Transverse colon (tissue), 3 donors: ENCODE measurements around the gene CMTM1.

Source experiments
- EP300 ChIP-seq: sonication (generic); formaldehyde crosslinking; IDR thresholded peaks from one replicate; pipeline ENCODE4 v1.6.1; 2017; ENCODE audit warnings: antibody characterized with exemption, low read depth
- POLR2A ChIP-seq: fragments of 450-650 bp; IDR thresholded peaks from one replicate; pipeline ENCODE4 v1.6.1; 2016; ENCODE audit warnings: antibody characterized with exemption, mild to moderate bottlenecking, moderate library complexity
- TF ChIP-seq, protein P1 (sequence below), 5 experiments: fragments of 200-600 bp in 3 of 5; fragments of 450-650 bp in 2 of 5; sonication (generic) in 3 of 5; IDR thresholded peaks; 1 replicate in 2 of 5; 2 replicates in 3 of 5; pipeline ENCODE4 v1.5.1; 2016 to 2017; ENCODE audit warnings: antibody characterized with exemption in 5 of 5, inconsistent platforms in 3 of 5, mild to moderate bottlenecking in 2 of 5, moderate library complexity in 1 of 5

DNA sequence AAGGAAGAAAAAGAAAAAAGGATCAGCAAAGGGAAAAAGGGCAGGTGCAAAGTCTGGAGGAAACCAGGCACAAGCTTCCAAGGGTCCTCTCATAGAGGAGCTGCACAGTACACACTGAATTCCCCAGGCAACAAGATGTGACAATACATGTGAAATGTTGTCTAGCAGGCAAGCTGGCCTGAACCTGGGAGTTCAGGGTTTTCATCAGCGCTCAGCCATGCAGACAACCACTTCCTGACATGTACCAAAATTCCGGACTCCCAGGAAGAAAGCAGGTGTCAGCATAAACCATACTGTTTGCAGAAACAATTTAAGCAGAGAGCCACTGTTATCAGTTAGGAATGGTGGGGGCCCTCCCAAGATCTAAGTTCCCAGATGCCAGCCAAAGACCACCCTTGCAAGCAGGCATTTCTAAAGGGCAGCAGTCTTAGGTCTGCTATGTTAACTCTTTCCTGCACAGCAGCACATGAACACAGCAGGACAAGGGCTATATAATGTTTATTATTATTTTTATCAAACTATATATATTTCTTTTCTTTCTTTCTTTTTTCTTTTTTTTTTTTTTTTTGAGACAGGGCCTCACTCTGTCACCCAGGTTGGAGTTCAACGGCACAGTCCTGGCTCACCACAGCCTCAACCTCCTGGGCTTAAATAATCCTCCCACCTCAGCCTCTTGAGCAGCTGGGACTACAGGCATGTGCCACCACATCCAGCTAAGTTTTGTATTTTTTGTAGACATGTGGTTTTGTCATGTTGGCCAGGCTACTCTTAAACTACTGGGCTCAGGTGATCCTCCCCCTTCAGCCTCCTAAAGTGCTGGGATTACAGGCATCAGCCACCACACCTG is 26.4 kb upstream of the CMTM1 start:
- TF ChIP-seq, protein P1, sequence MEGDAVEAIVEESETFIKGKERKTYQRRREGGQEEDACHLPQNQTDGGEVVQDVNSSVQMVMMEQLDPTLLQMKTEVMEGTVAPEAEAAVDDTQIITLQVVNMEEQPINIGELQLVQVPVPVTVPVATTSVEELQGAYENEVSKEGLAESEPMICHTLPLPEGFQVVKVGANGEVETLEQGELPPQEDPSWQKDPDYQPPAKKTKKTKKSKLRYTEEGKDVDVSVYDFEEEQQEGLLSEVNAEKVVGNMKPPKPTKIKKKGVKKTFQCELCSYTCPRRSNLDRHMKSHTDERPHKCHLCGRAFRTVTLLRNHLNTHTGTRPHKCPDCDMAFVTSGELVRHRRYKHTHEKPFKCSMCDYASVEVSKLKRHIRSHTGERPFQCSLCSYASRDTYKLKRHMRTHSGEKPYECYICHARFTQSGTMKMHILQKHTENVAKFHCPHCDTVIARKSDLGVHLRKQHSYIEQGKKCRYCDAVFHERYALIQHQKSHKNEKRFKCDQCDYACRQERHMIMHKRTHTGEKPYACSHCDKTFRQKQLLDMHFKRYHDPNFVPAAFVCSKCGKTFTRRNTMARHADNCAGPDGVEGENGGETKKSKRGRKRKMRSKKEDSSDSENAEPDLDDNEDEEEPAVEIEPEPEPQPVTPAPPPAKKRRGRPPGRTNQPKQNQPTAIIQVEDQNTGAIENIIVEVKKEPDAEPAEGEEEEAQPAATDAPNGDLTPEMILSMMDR (IDR thresholded peaks at IDR 0.05), result no peak
- TF ChIP-seq EP300 (no peak), POLR2A (no peak)
